Naive thymus-derived CD8-positive, alpha-beta T cell (primary cell): Measurements from ENCODE around the gene NCMAP. TPM values are rescaled to one million over a fixed set of nuclear protein-coding genes. Genes with fewer than 3 reads are reported as not detected.

ENCODE experiments used
- ATAC-seq, 2 donors: fragments of 150-1000 bp; cut with Tn5 transposase in 1 of 2; sonication (Bioruptor Pico), chemical (Tn5 transposase) in 1 of 2; 1 replicate in 1 of 2; 2 replicates in 1 of 2; pipeline ENCODE4 v1.10.0; 2021; ENCODE audit warnings: mild to moderate bottlenecking in 2 of 2, moderate library complexity in 2 of 2
- POLR2A ChIA-PET: fragments of 350-600 bp; sonication (Branson Sonifier 250); formaldehyde crosslinking; loops from one replicate; lab custom pipeline; 2021; ENCODE audit warnings: antibody characterized with exemption; lab: Charles Lee
- DNase-seq, 10 donors: peaks; one replicate each; pipeline versions ENCODE4 v3.0.0 to v3.0.0-alpha.2; 2020 to 2022
- H3K27ac Mint-ChIP-seq, 10 donors: one replicate each; pipeline ENCODE4 v1.8.0; 2020 to 2022; ENCODE audit warnings: mild to moderate bottlenecking in 10 of 10, mixed read lengths in 10 of 10, moderate library complexity in 4 of 10, inconsistent platforms in 1 of 10
- H3K27me3 Mint-ChIP-seq, 5 donors: one replicate each; pipeline ENCODE4 v1.8.0; 2021 to 2022; ENCODE audit warnings: mixed read lengths in 5 of 5
- H3K36me3 Mint-ChIP-seq, 3 donors: one replicate each; pipeline ENCODE4 v1.8.0; 2020 to 2022; ENCODE audit warnings: mixed read lengths in 3 of 3, mild to moderate bottlenecking in 2 of 3, inconsistent platforms in 1 of 3
- H3K4me1 Mint-ChIP-seq, 4 donors: one replicate each; pipeline ENCODE4 v1.8.0; 2021 to 2022; ENCODE audit warnings: mixed read lengths in 4 of 4
- H3K4me3 Mint-ChIP-seq, 10 donors: one replicate each; pipeline ENCODE4 v1.8.0; 2020 to 2022; ENCODE audit warnings: mild to moderate bottlenecking in 10 of 10, mixed read lengths in 10 of 10, moderate library complexity in 6 of 10, inconsistent platforms in 1 of 10
- H3K9me3 Mint-ChIP-seq, 9 donors: one replicate each; pipeline ENCODE4 v1.8.0; 2020 to 2022; ENCODE audit warnings: mixed read lengths in 9 of 9, mild to moderate bottlenecking in 3 of 9, inconsistent platforms in 1 of 9, moderate library complexity in 1 of 9
- polyA plus RNA-seq, 3 donors: library from polyadenylated mRNA; unstranded; fragments of 300-500 nt; fragmentation: Illumina TruSeq; gene quantifications; one replicate each; pipeline ENCODE4 v1.2.3, GENCODE V29; 2021
- total RNA-seq, 8 experiments: library from RNA in 2 of 8; stranded (reverse) in 2 of 8; gene quantifications; one replicate each; pipeline ENCODE4 v1.2.3 and lab custom pipeline; 2021 to 2026

The NCMAP gene
- total and polyA plus RNA-seq, 5 experiments from 2014 or later: 0.03 to 0.21 (median 0.09) TPM; not detected in 2

- no peaks in the 10 kb centered on the region for H3K36me3 Mint-ChIP-seq
- no peak overlapping the region for H3K27ac Mint-ChIP-seq
- POLR2A ChIA-PET: no interaction called here
- no peak for ATAC-seq
- H3K9me3 Mint-ChIP-seq: no peaks in the 10 kb centered on the region
- no peaks in the 10 kb centered on the region for H3K4me1 Mint-ChIP-seq
- peaks cover 0 to 6% (median 2%) of the 10 kb centered on the region in 5 donors for H3K27me3 Mint-ChIP-seq
- no peak overlapping the region for H3K4me3 Mint-ChIP-seq
- DNase-seq: no peak
These were observed 44.7 kb downstream of the NCMAP start for GRCh38 chr1:24600551-24600950.

- POLR2A ChIA-PET: no interaction called here
- no peaks in the 10 kb centered on the region for H3K4me1 Mint-ChIP-seq
- H3K27ac Mint-ChIP-seq: no peak overlapping the region
- no peak overlapping the region for H3K4me3 Mint-ChIP-seq
- no peak for ATAC-seq
- H3K9me3 Mint-ChIP-seq: no peaks in the 10 kb centered on the region
- no peaks in the 10 kb centered on the region for H3K36me3 Mint-ChIP-seq
- no peak for DNase-seq
- H3K27me3 Mint-ChIP-seq: peaks cover 0 to under 1% (median 0%) of the 10 kb centered on the region in 5 donors
These were observed 49.8 kb downstream of the NCMAP start for GRCh38 chr1:24605534-24606295.

- Mint-ChIP-seq H3K4me3 (no peak overlapping the region), H3K27ac (no peak overlapping the region), H3K9me3 (no peaks in the 10 kb centered on the region), H3K36me3 (no peaks in the 10 kb centered on the region), H3K4me1 (no peaks in the 10 kb centered on the region), H3K27me3 (peaks cover 0 to 3% (median 0%) of the 10 kb centered on the region in 5 donors)
- ATAC-seq (no peak), DNase-seq (no peak)
- POLR2A ChIA-PET: no interaction called here
These were observed 50.4 kb downstream of the NCMAP start for GRCh38 chr1:24606296-24606605.

- H3K9me3 Mint-ChIP-seq: no peaks in the 10 kb centered on the region
- H3K27ac Mint-ChIP-seq: no peak overlapping the region
- DNase-seq (no peak), ATAC-seq (no peak)
- H3K4me1 Mint-ChIP-seq: no peaks in the 10 kb centered on the region
- no peaks in the 10 kb centered on the region for H3K36me3 Mint-ChIP-seq
- POLR2A ChIA-PET: no interaction called here
- peaks cover 0 to 4% (median 0%) of the 10 kb centered on the region in 5 donors for H3K27me3 Mint-ChIP-seq
- no peak overlapping the region for H3K4me3 Mint-ChIP-seq
These were observed 50.7 kb downstream of the NCMAP start for GRCh38 chr1:24606621-24607020.

- ATAC-seq: no peak
- Mint-ChIP-seq H3K27me3 (peaks cover 0 to 7% (median 2%) of the 10 kb centered on the region in 5 donors), H3K4me1 (no peaks in the 10 kb centered on the region), H3K4me3 (no peak overlapping the region), H3K9me3 (no peaks in the 10 kb centered on the region), H3K27ac (no peak overlapping the region), H3K36me3 (peaks cover 0 to 2% (median 0%) of the 10 kb centered on the region in 3 donors)
- POLR2A ChIA-PET: interaction anchor here (0.7 kb wide), 1 partner anchor 45 kb away, joined by 3 read pairs; no protein-coding TSS in a partner anchor
- DNase-seq: no peak
These were observed 54.1 kb downstream of the NCMAP start for GRCh38 chr1:24609949-24610517.

GRCh38 chr1:24619376-24619775 lies 63.5 kb downstream of the NCMAP start:
- Mint-ChIP-seq H3K36me3 (no peaks in the 10 kb centered on the region), H3K4me1 (peaks cover 0 to 2% (median 0%) of the 10 kb centered on the region in 4 donors), H3K27ac (no peak overlapping the region), H3K9me3 (no peaks in the 10 kb centered on the region), H3K27me3 (peaks cover 9 to 27% (median 26%) of the 10 kb centered on the region in 5 donors), H3K4me3 (no peak overlapping the region)
- POLR2A ChIA-PET: no interaction called here
- no peak for DNase-seq
- no peak for ATAC-seq

GRCh38 chr1:24620678-24621077 lies 64.8 kb downstream of the NCMAP start:
- H3K4me1 Mint-ChIP-seq: peaks cover 0 to 2% (median 0%) of the 10 kb centered on the region in 4 donors
- H3K27me3 Mint-ChIP-seq: peaks cover 10 to 27% (median 26%) of the 10 kb centered on the region in 5 donors
- no peaks in the 10 kb centered on the region for H3K36me3 Mint-ChIP-seq
- ATAC-seq (no peak), DNase-seq (no peak)
- no peak overlapping the region for H3K27ac Mint-ChIP-seq
- no peaks in the 10 kb centered on the region for H3K9me3 Mint-ChIP-seq
- no peak overlapping the region for H3K4me3 Mint-ChIP-seq
- POLR2A ChIA-PET: no interaction called here

- no peak overlapping the region for H3K4me3 Mint-ChIP-seq
- ATAC-seq (no peak), DNase-seq (no peak)
- H3K36me3 Mint-ChIP-seq: no peaks in the 10 kb centered on the region
- POLR2A ChIA-PET: no interaction called here
- peaks cover 10 to 27% (median 24%) of the 10 kb centered on the region in 5 donors for H3K27me3 Mint-ChIP-seq
- H3K4me1 Mint-ChIP-seq: peaks cover 0 to 2% (median 0%) of the 10 kb centered on the region in 4 donors
- no peak overlapping the region for H3K27ac Mint-ChIP-seq
- no peaks in the 10 kb centered on the region for H3K9me3 Mint-ChIP-seq
These were observed 65.2 kb downstream of the NCMAP start for GRCh38 chr1:24621121-24621520.

GRCh38 chr1:24622218-24622617 lies 66.3 kb downstream of the NCMAP start:
- H3K27ac Mint-ChIP-seq: no peak overlapping the region
- POLR2A ChIA-PET: no interaction called here
- no peaks in the 10 kb centered on the region for H3K9me3 Mint-ChIP-seq
- H3K4me3 Mint-ChIP-seq: no peak overlapping the region
- DNase-seq: no peak
- no peaks in the 10 kb centered on the region for H3K36me3 Mint-ChIP-seq
- H3K4me1 Mint-ChIP-seq: peaks cover 0 to 2% (median 0%) of the 10 kb centered on the region in 4 donors
- H3K27me3 Mint-ChIP-seq: peaks cover 8 to 27% (median 21%) of the 10 kb centered on the region in 5 donors
- no peak for ATAC-seq

GRCh38 chr1:24632832-24633175 lies 76.9 kb downstream of the NCMAP start:
- Mint-ChIP-seq H3K9me3 (no peaks in the 10 kb centered on the region), H3K27ac (no peak overlapping the region), H3K36me3 (no peaks in the 10 kb centered on the region), H3K4me1 (peaks cover 2 to 6% (median 3%) of the 10 kb centered on the region in 4 donors), H3K4me3 (no peak overlapping the region), H3K27me3 (peaks cover 0 to 7% (median 4%) of the 10 kb centered on the region in 5 donors)
- no peak for ATAC-seq
- no peak for DNase-seq
- POLR2A ChIA-PET: no interaction called here

GRCh38 chr1:24635195-24635843 lies 79.4 kb downstream of the NCMAP start:
- Mint-ChIP-seq H3K27ac (peak overlapping the region in 1 of 10 donors; percentile 46), H3K27me3 (peaks cover 0 to 4% (median 2%) of the 10 kb centered on the region in 5 donors), H3K36me3 (no peaks in the 10 kb centered on the region), H3K9me3 (no peaks in the 10 kb centered on the region), H3K4me1 (peaks cover 3 to 6% (median 5%) of the 10 kb centered on the region in 4 donors), H3K4me3 (no peak overlapping the region)
- DNase-seq (peak in 5 of 10 donors; percentile 7 to 72 (median 53)), ATAC-seq (peak; percentile 98 to 99)
- POLR2A ChIA-PET: no interaction called here

- no peaks in the 10 kb centered on the region for H3K9me3 Mint-ChIP-seq
These were observed 80.9 kb downstream of the NCMAP start for GRCh38 chr1:24636661-24637357.

More at GRCh38 chr1:24636661-24637357, 80.9 kb downstream of the NCMAP start:
- H3K36me3 Mint-ChIP-seq: no peaks in the 10 kb centered on the region
- ATAC-seq (no peak), DNase-seq (no peak)
- peaks cover 0 to 3% (median 0%) of the 10 kb centered on the region in 5 donors for H3K27me3 Mint-ChIP-seq
- peak overlapping the region in 1 of 10 donors; percentile 4 for H3K27ac Mint-ChIP-seq
- POLR2A ChIA-PET: interaction anchor here (0.6 kb wide), 1 partner anchor 220 kb away, joined by 3 read pairs; no protein-coding TSS in a partner anchor
- no peak overlapping the region for H3K4me3 Mint-ChIP-seq
- H3K4me1 Mint-ChIP-seq: peaks cover 11 to 17% (median 13%) of the 10 kb centered on the region in 4 donors
